C4-2B (cell line): Measurements from ENCODE around the gene WDR37.

Source experiments
- CTCF ChIP-seq: fragments of 450-650 bp; conservative IDR thresholded peaks from 2 replicates; pipeline ENCODE4 v1.5.1; 2017; ENCODE audit warnings: mild to moderate bottlenecking
- ZFX ChIP-seq: fragments of 450-650 bp; IDR thresholded peaks from 2 replicates; pipeline ENCODE4 v1.6.1; 2017

DNA sequence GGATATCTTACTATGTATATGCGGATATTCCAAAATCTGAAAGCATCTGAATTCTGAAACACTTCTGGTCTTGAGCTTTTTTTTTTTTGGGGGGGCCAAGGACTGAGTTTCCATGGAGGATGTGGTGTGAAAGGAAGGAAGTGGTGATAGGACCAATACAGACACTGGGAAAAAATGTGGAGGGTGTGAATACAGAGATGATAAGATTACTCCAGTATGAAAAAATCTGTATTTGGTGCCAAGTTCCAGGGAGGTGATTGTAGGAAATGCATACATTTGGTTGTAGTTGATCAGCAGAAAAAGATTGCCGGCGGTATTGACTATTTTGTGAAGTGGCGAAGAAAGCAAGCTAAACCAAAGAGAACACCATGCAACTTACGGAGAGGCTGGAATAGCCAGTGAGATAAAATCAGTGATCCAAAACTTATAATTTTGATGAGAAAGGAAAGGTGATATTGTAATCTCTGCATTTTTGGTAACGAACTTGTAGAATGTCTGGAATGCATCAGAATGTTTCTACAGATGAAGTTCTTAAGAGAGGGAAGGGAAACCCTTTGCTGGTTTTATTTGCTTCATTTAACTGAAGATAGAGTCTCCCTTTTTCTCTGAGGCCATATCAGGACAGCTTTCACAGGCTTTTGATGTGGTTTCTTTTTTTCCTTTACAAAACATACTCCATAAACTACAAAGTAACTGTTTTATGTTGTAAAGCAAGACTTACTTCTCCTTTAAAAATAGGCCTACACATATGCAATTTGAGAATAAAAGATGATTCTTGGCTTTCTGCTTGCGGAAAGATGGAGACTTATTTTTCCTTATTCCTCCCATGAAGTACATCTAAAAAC is 6.0 kb downstream of the WDR37 start:
- no peak for TF ChIP-seq CTCF
- no peak for TF ChIP-seq ZFX
